Esophagus muscularis mucosa (tissue), 3 donors: Measurements from ENCODE around the gene RDH12.

Source experiments
- POLR2A ChIP-seq: fragments of 450-650 bp; IDR thresholded peaks from one replicate; pipeline ENCODE4 v1.6.1; 2017; ENCODE audit warnings: antibody characterized with exemption, moderate library complexity, mild to moderate bottlenecking, low read depth
- TF ChIP-seq, protein P1 (sequence below), 3 experiments: fragments of 200-600 bp in 2 of 3; fragments of 450-650 bp in 1 of 3; sonication (generic) in 2 of 3; IDR thresholded peaks; one replicate each; pipeline ENCODE4 v1.5.1; 2017 to 2019; ENCODE audit warnings: antibody characterized with exemption in 3 of 3, mild to moderate bottlenecking in 2 of 3, moderate library complexity in 1 of 3

DNA sequence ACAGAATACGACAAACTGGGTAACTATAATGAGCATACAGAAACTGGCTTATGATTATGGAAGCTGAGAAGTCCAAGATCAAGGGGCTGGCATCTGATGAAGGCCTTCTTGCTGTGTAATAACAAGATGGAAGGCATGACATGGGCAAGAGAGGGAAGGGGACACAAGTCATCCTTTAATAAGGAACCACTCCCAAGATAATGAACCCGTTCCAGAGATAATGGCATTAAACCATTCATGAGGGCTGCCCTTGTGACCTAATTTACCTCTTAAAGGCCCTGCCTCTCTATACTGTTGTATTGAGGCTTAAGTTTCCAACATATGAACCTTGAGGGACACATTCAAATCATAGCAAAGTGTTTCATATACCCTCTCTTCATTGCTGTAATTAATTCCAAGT lies 22.7 kb upstream of the RDH12 start:
- no peak for TF ChIP-seq POLR2A
- TF ChIP-seq, protein P1, sequence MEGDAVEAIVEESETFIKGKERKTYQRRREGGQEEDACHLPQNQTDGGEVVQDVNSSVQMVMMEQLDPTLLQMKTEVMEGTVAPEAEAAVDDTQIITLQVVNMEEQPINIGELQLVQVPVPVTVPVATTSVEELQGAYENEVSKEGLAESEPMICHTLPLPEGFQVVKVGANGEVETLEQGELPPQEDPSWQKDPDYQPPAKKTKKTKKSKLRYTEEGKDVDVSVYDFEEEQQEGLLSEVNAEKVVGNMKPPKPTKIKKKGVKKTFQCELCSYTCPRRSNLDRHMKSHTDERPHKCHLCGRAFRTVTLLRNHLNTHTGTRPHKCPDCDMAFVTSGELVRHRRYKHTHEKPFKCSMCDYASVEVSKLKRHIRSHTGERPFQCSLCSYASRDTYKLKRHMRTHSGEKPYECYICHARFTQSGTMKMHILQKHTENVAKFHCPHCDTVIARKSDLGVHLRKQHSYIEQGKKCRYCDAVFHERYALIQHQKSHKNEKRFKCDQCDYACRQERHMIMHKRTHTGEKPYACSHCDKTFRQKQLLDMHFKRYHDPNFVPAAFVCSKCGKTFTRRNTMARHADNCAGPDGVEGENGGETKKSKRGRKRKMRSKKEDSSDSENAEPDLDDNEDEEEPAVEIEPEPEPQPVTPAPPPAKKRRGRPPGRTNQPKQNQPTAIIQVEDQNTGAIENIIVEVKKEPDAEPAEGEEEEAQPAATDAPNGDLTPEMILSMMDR (IDR thresholded peaks at IDR 0.05), result no peak
